Omental fat pad (tissue), 4 donors: Measurements from ENCODE around the gene LRP2. TPM values are rescaled to one million over a fixed set of nuclear protein-coding genes. Genes with fewer than 3 reads are reported as not detected.
"Not testable (repeated sequence)": the region's sequence is repeated elsewhere in the genome, so short reads cannot be mapped to it uniquely, and the experiment has no call there.

Source experiments
- ATAC-seq: fragments of 150-250 bp; one replicate; pipeline ENCODE4 v1.9.1; 2016; ENCODE audit warnings: mild to moderate bottlenecking, moderate library complexity; ENCODE audit not compliant: low FRiP score
- DNase-seq: peaks from one replicate; pipeline ENCODE4 v3.0.0-alpha.2; 2019; ENCODE audit warnings: low spot score
- total RNA-seq, 4 donors: library from RNA; depleted of rRNA; stranded (reverse); fragments of >200 nt; gene quantifications; one replicate each; pipeline ENCODE4 v1.1.0, GENCODE V29; 2016
- TF ChIP-seq, protein P1 (sequence below), 3 donors: fragments of 450-650 bp; IDR thresholded peaks; one replicate each; pipeline ENCODE4 v1.5.1; 2016 to 2017; ENCODE audit warnings: antibody characterized with exemption in 3 of 3, mild to moderate bottlenecking in 3 of 3, moderate library complexity in 2 of 3

LRP2 gene
- total RNA-seq, 4 donors from 2014 or later = 12.2 to 58.3 (median 14.1) TPM; not detected in 1

DNA sequence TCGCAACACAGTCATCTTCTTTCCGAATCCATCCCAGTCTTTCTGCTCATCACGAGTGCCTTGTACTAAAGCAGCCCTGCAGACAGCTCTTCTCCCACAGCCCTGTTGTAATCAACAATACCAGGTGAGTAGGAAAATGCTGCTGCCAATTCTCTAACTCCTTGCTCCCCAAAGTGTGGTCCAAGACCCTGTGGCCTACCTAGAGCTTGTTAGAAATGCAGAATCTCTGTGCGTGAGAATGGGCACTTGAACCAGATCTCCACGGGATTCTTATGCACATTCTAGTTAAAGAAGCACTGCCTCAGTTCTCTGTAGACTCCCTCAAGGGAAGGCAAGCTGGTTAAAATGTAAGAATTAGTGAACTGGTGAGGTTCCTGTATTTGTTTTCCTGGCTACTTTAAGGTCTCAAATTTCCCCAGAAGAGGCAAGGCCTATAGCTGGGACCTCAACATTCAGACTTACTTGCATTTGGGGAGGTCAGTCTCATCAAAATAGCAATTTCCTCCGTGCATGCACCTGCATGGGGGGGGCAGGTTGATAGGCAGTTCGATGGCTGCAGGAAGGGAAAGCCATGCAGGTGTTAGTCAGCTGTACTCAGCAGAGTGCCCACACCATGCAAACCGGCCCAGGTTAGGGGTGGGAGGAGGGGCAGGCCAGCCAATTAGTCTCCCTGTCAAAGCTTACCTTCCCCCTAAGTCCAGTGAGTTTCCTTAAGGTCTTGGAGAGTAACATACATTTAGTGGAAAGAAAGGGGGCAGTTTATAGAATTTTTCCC is 222.2 kb downstream of the LRP2 start:
- TF ChIP-seq, protein P1, sequence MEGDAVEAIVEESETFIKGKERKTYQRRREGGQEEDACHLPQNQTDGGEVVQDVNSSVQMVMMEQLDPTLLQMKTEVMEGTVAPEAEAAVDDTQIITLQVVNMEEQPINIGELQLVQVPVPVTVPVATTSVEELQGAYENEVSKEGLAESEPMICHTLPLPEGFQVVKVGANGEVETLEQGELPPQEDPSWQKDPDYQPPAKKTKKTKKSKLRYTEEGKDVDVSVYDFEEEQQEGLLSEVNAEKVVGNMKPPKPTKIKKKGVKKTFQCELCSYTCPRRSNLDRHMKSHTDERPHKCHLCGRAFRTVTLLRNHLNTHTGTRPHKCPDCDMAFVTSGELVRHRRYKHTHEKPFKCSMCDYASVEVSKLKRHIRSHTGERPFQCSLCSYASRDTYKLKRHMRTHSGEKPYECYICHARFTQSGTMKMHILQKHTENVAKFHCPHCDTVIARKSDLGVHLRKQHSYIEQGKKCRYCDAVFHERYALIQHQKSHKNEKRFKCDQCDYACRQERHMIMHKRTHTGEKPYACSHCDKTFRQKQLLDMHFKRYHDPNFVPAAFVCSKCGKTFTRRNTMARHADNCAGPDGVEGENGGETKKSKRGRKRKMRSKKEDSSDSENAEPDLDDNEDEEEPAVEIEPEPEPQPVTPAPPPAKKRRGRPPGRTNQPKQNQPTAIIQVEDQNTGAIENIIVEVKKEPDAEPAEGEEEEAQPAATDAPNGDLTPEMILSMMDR (IDR thresholded peaks at IDR 0.05) = no peak
- DNase-seq (no peak), ATAC-seq (no peak)

DNA sequence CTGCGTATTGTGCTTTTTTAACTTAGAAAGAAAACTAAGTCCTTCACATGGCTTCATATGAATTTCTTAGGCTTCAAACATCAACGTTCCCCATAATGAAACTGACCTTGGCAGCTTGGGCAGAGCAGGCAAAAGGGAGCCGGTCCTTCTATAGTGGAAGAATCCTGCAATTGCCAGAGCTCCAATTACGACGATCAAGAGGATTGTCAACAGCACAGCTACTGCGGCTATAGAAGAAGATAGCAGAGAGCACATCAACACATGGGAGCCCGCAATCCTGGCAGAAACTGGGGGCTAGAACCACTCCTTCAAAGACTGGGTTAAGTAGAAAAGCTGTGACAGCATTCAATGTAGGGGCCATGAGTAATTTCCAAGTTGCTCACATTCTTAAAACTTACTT is 223.2 kb downstream of the LRP2 start:
- no peak for ATAC-seq
- TF ChIP-seq, protein P1 (IDR thresholded peaks at IDR 0.05) = no peak
- no peak for DNase-seq

DNA sequence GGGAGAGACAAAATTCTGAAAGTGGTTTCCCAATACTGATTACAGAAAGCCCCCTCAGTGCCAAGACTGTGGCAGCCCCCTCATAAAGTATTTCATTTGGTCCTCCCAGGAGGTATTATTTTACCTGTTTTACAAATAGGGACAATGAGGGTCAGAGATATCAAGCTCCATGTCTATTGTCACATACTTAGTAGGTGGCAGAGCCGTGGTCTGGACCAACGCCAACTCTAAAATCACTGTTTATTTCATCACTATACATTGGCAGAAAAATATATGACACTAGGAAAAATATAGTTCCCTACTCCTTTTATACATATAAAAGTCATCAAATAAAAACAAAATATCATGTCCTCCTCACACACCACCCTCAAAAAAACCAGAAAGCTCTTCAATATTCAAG is 224.4 kb downstream of the LRP2 start:
- DNase-seq = no peak
- TF ChIP-seq, protein P1 (IDR thresholded peaks at IDR 0.05) = no peak

DNA sequence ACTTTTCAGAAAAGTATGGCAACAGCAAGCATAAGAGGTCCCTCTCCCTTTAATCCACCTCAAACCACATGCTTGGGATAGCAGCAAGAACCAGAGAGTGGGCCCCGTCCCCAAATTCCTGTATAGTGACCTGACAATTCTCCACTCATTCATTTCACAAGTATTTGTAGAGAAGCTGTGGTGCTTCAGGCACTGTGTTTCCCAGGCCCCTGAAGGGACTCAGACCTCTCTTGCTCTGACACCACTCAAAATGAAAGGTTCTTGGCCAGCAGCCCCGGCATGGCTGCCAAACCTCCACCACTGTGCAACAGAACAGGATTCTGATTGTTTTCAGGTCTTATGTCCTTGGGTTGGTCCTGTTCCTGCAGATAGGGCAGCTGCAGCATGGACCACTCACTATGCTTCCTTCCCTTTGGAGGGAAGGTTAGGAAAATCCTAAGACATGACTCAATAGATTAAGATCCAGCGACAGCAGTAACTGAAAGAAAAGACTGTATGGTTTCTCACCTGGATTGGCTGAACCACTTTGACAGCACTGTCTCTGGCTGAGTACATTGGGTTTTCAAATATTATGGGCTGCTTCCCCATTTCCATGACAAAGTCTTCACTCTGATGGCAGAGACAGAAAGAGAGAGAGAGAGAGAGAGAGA is 225.3 kb downstream of the LRP2 start:
- TF ChIP-seq, protein P1 (IDR thresholded peaks at IDR 0.05) = no peak
- no peak for DNase-seq
- ATAC-seq = no peak

More for the DNA sequence above, 224.4 kb downstream of the LRP2 start:
- ATAC-seq = no peak

DNA sequence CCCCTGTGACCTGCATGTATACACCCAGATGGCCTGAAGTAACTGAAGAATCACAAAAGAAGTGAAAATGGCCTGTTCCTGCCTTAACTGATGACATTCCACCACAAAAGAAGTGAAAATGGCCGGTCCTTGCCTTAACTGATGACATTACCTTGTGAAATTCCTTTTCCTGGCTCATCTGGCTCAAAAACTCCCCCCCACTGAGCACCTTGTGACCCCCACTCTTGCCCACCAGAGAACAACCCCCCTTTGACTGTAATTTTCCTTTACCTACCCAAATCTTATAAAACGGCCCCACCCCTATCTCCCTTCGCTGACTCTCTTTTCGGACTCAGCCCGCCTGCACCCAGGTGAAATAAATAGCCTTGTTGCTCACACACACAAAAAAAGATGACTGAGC is 225.9 kb downstream of the LRP2 start:
- DNase-seq, ATAC-seq: not testable (repeated sequence)

DNA sequence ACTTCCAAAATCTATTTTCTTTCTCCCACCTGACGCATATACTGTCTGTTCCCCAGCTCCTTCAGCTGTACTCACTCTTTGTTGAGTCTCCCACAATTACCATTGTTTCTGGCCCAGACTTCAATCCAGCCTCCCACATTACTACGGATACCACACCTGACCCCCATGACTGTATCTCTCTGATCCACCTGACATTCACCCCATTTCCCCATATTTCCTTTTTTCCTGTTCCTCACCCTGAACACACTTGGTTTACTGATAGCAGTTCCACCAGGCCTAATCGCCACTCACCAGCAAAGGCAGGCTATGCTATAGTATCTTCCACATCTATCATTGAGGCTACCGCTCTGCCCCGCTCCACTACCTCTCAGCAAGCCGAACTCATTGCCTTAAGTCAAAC is 228.1 kb downstream of the LRP2 start:
- not testable (repeated sequence) for ATAC-seq, DNase-seq

DNA sequence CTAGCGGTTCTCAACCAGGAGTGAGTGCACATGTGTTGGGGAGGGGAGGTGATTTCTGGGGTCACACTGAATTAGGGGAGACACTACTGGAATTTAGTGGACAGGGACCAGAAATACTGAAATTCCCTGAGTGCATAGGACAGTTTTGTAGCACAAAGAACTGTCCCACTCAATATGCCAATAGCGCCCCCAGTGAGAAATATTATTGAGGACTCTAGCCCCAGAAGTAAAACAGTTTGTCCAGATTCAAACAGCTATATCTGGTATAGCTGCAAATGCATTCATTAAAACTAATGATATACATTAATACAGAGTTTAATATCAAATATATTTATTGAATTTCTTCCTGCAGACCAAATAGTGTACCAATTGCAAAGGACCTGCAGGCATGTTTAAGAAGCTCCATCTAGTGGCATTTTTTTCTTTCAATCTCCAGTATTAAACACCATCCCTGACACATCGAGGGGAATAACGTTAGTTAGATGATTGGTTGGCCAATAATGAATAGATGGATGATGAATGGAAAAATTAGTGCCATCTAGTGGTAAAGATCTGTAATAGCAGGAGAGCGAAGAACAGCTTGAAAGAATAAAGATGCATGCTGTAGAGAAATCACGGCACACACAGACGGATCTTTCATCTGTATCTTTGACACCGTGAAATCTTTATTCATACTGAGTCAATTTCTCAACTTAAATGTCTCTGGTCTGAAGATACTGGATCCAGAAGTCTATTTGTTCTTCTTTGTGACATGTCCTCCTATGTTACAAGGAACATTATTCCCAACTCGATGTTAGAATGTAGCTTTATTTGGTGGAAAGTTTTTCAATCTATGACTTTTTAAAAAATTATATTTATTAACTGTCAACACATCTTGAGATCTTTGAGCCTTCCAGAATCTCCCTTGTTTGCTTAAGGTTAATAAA is 230.5 kb downstream of the LRP2 start:
- no peak for ATAC-seq
- TF ChIP-seq, protein P1 (IDR thresholded peaks at IDR 0.05) = no peak

More for the DNA sequence above, 230.5 kb downstream of the LRP2 start:
- DNase-seq = no peak
